SK-N-SH treated with all-trans-retinoic acid at 6 μM for 48 hours (cell line): ENCODE data around the gene CLIP3.

Experiments used
- ATAC-seq: fragments of 200-7000 bp; cut with Tn5 transposase; 3 replicates; pipeline ENCODE4 v1.9.1; 2020; ENCODE audit warnings: mild to moderate bottlenecking, moderate library complexity
- CSRNP3 ChIP-seq: fragments of 250-450 bp; sonication (Bioruptor Pico); IDR thresholded peaks from 2 replicates; pipeline ENCODE4 v1.5.1; 2021; ENCODE audit warnings: mild to moderate bottlenecking, moderate library complexity
- GLIS3 ChIP-seq: fragments of 250-450 bp; sonication (Bioruptor Pico); IDR thresholded peaks from 2 replicates; pipeline ENCODE4 v1.5.0; 2020; ENCODE audit warnings: mild to moderate bottlenecking, moderate library complexity
- ISL1 ChIP-seq: fragments of 250-450 bp; sonication (Bioruptor Pico); IDR thresholded peaks from 2 replicates; pipeline ENCODE4 v2.1.2; 2022; ENCODE audit warnings: mild to moderate bottlenecking, moderate library complexity
- OSR1 ChIP-seq: fragments of 250-450 bp; sonication (Bioruptor Pico); IDR thresholded peaks from 2 replicates; pipeline ENCODE4 v1.8.0; 2022; ENCODE audit warnings: moderate library complexity, mild to moderate bottlenecking, inconsistent platforms
- PATZ1 ChIP-seq: fragments of 250-450 bp; sonication (Bioruptor Pico); IDR thresholded peaks from 2 replicates; pipeline ENCODE4 v1.8.0; 2020; ENCODE audit warnings: mild to moderate bottlenecking, moderate library complexity, borderline replicate concordance
- TOX ChIP-seq: fragments of 250-450 bp; sonication (Bioruptor Pico); IDR thresholded peaks from 2 replicates; pipeline ENCODE4 v1.8.0; 2021; ENCODE audit warnings: mild to moderate bottlenecking, moderate library complexity, borderline replicate concordance
- ZNF70 ChIP-seq: fragments of 450-650 bp; formaldehyde crosslinking; IDR thresholded peaks from 2 replicates; pipeline ENCODE4 v1.5.0; 2020; ENCODE audit warnings: mild to moderate bottlenecking, moderate library complexity

CLIP3 gene

GRCh38 chr19:35973487-35973886, 59.2 kb downstream of the CLIP3 start:
- no peak for ATAC-seq
- no peak for TF ChIP-seq TOX (CRISPR knock-in tag)
- TF ChIP-seq ZNF70 (CRISPR knock-in tag): no peak
- TF ChIP-seq ISL1 (CRISPR knock-in tag): no peak
- no peak for TF ChIP-seq GLIS3
- no peak for TF ChIP-seq CSRNP3
- TF ChIP-seq, all 23 proteins: peak for 0

GRCh38 chr19:35966771-35967170, 65.9 kb downstream of the CLIP3 start:
- no peak for ATAC-seq

More at GRCh38 chr19:35966771-35967170, 65.9 kb downstream of the CLIP3 start:
- no peak for TF ChIP-seq OSR1 (CRISPR knock-in tag)
- TF ChIP-seq ZNF70 (CRISPR knock-in tag): no peak
- TF ChIP-seq PATZ1 (CRISPR knock-in tag): no peak
